ENCODE results near the gene MCRIP1. TPM values are rescaled to one million over a fixed set of nuclear protein-coding genes. Genes with fewer than 3 reads are reported as not detected.

The MCRIP1 gene
- total and polyA plus RNA-seq, 9 of the 15 experiments (the other 6 are each of a cell fraction or from before 2014, with no cell fraction given), result 0.39 to 35.8 (median 9.7) TPM

- TF ChIP-seq MEIS2 (IDR thresholded peaks at IDR 0.05; ENCODE audit: partially characterized antibody), result peak; percentile 53
- peak; percentile 98 for TF ChIP-seq VEZF1 (CRISPR knock-in tag; IDR thresholded peaks at IDR 0.05)
- TF ChIP-seq ZNF639 (CRISPR knock-in tag; conservative IDR thresholded peaks at IDR 0.05 in 1 of 2, IDR thresholded peaks at IDR 0.05 in 1 of 2), result peak in 1 of 2 experiments; percentile 96; a peak in 1 of 4 replicates
- no peak for TF ChIP-seq ZSCAN29 (IDR thresholded peaks at IDR 0.05)
- peak; percentile 34; the same call in 1 of the 2 replicates for TF ChIP-seq DPF2 (IDR thresholded peaks at IDR 0.05)
- TF ChIP-seq ZNF224 (CRISPR knock-in tag; IDR thresholded peaks at IDR 0.05), result 0 out of 2 replicates have a peak, but pooled peaks have one; percentile 37
- peak; percentile 84 to 89 for TF ChIP-seq MAZ (CRISPR knock-in tag; conservative IDR thresholded peaks at IDR 0.05 in 1 of 2, IDR thresholded peaks at IDR 0.05 in 1 of 2)
- no peak for TF ChIP-seq NFE2L1 (tag; IDR thresholded peaks at IDR 0.05; ENCODE audit: borderline replicate concordance, low read depth)
- TF ChIP-seq ZNF143 (CRISPR knock-in tag; IDR thresholded peaks at IDR 0.05), result 0 out of 2 replicates have a peak, but pooled peaks have one; percentile 48
- no peak for TF ChIP-seq ELK3 (CRISPR knock-in tag; IDR thresholded peaks at IDR 0.05)
- TF ChIP-seq TFAP4 (CRISPR knock-in tag; IDR thresholded peaks at IDR 0.05; ENCODE audit: borderline replicate concordance), result peak; percentile 96
- TF ChIP-seq KDM5B (IDR thresholded peaks at IDR 0.05; ENCODE audit: insufficient replicate concordance, low read depth, low read length), result peak; percentile 74
- TF ChIP-seq CHD1 (IDR thresholded peaks at IDR 0.05; ENCODE audit: low read length), result peak; percentile 77
- no peak for TF ChIP-seq ZHX1 (conservative IDR thresholded peaks at IDR 0.05; ENCODE audit: low read length)
- TF ChIP-seq YBX1 (IDR thresholded peaks at IDR 0.05), result no peak
- TF ChIP-seq ZNF274 (IDR thresholded peaks at IDR 0.05; ENCODE audit: borderline replicate concordance, low read depth, low read length), result no peak
- TF ChIP-seq ETV5 (CRISPR knock-in tag; IDR thresholded peaks at IDR 0.05; ENCODE audit: low read depth), result peak; percentile 67
- TF ChIP-seq THRAP3 (IDR thresholded peaks at IDR 0.05; ENCODE audit: borderline replicate concordance), result no peak
These were observed at the start of gene MCRIP1 (continued) for GRCh38 chr17:81833160-81833920.

Data from K562 (cell line).